DMS53 (cell line): ENCODE results near the gene PLCB1.
"Not testable (repeated sequence)": the region's sequence is repeated elsewhere in the genome, so short reads cannot be mapped to it uniquely, and the experiment has no call there.

Experiments
- DNase-seq: peaks from one replicate; lab custom pipeline; 2025; lab: John Stamatoyannopoulos, UW

The PLCB1 gene

DNA sequence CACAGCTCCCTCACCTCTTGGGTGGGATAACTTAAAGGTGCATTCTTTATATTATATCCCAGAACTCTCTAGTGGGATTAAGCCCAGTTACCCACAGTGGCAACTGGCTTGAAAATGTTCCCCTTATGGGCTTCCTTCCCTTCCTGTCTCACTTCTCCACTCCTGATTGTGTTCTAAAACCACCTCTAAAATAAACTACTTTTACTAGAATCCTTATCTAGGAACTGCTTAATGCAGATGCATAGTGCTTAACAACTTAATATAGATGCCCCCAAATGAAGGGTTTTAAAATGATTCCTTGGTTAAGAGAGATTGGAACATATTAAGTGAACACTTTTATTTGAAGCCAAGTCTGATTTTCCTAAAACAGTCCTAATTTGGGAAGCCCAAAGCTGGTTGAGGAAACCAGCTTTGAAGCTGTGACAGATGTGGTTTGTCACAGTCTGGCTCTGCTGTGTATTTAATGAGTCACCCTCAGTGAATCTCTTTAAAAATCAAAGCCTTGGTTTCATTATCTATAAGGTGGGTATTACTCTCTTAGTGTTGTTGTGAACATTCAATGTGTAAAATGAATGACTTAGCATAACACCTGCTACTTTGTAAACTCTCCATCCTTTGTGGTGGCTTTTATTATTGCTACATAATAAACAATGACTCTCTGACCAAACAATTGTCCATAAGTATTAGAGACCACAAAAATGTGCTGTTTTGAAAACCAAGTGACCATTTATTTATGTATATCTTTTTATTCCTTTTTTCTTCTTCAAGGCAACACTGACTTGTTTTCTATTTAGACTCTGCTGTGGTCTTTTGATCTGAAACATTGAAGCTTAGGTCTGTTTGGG lies 24.4 kb downstream of the PLCB1 start:
- DNase-seq, result peak; percentile 96

DNA sequence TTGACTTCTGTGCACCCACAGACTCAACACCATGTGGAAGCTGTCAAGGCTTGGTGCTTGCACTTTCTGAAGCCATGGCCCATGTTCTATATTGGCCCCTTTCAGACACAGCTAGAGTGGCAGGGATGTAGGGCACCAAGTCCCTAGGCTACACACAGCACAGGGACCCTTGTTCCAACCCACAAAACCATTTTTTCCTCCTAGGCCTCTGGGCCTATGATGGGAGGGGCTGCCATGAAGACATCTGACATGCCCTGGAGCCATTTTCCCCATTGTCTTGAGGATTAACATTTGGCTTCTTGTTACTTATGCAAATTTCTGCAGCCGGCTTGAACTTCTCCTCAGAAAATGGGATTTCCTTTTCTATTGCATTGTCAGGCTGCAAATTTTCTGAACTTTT lies 27.2 kb downstream of the PLCB1 start:
- DNase-seq, result not testable (repeated sequence)

DNA sequence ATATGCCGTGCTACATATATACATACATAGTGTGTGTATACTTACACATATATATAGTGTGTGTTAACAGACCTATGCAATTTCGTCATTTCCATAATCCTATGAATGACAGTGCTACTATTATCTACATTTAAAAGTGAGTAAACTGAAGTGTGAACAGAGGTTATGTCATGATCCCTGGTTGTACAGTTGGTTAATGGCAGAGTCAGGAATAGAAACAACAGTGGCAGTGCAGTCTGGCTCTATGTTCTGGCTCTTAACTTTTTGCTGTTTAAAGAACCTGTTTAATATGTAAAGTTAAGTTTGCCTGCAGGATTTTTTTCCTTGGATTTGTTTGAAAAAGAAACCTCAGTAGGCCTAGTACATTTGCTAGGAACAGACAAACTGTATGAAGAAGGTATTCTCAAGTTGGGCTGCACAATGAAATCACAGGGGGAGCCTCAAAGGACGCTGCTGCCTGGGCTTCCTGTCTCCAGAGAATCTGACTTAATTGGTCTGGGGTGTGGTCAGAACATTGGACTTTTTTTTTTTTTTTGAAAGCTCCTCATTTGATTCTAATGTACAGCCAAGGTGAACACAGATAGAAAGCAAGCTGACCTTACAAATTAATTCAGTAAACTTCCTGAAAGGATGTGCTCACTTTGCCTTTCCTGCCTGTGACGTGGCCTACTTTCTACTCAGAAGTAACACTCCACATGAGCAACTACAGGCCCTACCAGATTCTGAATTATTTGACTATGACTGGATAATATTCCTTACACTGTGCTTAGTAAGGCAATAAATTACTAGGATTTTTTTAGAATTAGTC lies 29.4 kb downstream of the PLCB1 start:
- DNase-seq, result peak; percentile 70

DNA sequence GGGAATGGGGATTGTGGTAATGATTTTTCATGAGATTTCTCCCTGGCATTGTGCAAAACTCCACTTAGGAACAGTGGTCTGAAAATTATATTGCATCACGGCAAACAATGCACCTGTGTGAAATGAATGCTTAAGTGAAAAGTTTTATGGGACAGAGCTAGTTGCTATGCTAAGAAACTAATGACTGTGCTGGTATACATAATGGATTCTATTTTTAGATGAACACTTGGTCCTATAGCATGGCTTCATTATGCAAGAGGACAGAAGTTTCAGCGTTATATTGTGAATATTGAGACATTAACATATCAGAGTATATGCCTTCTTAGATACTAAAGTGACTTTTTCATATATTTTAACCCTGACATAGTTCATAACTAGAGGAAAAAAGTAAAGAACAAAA lies 30.5 kb downstream of the PLCB1 start:
- DNase-seq, result no peak

DNA sequence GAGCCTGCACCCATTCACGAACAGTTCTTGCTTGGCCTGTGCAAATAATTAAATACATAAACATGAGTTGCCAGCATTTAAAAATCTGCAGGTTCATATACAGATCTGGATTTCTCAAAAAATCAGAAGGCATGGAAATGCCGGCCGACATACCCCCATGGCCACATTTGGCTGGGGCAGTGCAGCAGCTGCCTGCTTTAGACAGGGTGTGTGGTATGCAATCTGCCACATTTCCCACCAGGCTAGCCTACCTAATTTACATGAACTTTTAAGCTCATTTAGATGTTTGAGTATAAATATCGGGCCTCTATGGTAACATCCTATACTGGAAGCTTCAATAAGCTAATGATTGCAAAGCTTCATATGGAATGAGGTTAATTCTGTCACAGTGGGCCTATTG lies 31.5 kb downstream of the PLCB1 start:
- no peak for DNase-seq

DNA sequence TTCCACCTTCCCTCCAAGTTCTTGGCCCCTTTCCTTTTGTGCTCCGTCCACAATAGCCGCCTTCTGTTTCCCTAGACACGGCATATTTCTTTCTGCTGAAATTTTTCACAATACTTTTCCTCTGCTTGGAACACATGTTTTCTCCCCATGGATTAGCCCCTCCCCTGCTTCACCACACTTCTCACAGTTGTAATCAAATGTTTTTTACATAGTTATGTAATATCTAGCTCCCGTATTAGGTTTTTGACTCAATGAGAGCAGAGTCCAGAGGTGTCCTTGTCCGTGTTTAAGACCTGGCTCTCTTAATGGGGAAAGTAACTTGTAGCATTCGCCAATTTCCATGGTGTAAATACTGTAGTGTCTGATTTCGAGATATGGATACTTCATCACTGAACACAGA lies 34.7 kb downstream of the PLCB1 start:
- DNase-seq, result no peak

DNA sequence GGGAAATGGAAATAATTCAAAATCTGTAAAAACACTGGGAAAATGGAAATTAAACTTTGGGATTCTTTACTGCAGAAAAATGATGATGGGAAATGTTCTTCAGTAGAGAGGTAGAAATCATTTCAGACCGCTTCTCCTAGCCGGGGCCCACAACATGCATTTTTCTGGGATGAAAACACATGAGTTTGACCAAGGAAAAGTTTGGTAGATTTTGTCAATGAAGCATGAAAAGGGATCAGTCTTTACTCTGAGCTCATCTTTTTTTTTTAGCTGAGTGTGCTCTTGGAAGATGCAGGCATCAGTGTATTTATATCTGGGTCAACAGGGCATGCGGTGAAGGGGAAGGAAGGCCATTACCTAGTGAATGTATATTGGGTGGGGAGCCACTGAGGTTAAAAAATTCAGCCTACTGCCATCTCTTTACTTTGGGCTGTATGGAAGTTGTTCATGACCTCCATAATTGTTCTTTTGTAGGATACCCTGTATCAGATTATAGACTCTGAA lies 36.8 kb downstream of the PLCB1 start:
- DNase-seq, result no peak

DNA sequence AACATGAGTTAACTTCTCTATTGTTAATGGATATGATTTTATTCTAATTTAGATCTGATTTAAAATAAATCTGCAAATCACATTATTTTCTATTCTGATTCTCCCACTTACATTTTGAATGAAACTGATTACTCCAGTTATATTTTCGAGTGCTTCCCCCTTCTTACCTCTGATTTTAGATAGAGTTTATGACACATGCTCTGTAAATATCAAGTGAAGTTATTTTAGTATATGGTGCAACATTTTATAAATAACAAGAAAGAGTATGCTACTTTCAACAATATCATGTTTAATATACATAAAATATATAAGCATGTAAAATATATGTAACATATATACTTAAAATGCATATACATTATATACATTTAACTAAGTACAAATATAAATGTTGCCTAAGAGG lies 38.9 kb downstream of the PLCB1 start:
- no peak for DNase-seq

DNA sequence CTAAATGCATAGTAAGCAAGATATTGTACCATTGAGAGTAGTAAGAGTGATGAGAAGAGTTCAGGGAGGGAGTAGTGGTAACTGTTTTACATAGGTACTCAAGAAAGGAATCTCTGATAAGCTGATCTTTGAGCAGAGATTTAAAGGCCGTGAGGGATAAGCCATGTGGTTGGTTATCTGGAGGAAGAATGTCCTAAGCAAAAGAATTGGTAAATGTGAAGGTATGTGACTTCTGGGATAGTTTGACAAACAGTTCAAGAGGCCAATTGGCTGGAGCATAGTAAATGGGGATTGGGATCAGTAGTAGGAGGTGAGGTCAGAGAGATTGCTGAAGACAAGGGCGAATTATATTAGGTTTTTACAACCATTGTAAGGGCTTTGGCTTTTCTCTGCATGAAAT lies 40.1 kb downstream of the PLCB1 start:
- DNase-seq, result no peak

DNA sequence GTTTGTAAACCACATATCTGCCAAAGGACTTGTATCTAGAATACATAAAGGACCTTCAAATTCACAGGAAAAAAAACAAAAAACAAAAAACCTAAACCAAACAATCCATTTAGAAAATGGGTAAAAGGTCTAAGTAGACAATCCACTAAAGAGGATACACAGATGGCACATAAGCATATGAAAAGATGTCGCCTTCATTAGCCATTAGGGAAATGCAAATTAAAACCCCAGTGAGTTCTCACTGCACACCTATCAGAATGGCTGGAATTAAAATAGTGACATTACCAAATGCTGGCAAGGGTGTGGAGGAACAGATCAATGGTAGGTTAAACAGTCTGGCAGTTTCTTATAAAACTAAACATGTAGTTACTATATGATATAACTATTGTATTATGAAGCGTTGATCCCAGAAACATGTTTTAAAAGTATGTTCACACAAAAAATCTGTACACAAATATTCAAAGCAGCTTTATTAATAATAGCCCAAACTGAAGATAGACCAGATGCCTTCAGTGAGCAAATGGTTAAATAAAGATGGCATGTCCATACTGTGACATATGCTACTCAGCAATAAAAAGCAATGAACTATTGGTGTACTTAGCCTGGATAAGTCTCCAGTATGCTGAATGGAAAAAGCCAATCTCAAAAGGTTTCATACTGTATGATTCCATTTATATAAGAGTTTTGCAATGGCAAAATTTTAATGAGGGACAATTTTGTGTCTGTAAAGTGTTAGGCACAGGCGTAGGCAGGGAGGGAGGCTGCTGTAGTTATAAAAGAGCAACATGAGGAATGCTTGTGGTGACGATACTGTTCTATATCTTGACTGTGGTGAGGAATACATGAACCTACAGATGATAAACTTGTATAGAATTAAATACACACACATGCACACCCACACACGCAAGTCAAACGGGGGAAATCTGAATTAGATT lies 43.9 kb downstream of the PLCB1 start:
- no peak for DNase-seq

DNA sequence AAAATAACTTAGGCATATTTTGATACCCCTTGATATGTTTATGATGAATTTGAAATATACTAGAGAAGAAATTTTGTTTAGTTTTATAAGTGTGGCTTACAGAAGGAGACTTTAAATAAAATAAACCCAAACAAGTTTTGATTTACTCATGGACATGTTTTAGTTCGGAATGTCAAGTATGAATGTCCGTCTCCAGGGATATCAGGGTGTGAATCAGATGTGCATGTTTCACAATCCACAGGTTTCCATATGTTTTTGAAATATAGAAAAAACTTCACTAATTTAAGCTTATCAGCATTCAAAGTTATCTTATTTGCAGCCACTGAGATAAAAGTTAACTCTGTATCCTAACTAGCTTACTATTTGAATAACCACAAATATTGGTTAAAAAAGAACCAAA lies 51.5 kb downstream of the PLCB1 start:
- no peak for DNase-seq

DNA sequence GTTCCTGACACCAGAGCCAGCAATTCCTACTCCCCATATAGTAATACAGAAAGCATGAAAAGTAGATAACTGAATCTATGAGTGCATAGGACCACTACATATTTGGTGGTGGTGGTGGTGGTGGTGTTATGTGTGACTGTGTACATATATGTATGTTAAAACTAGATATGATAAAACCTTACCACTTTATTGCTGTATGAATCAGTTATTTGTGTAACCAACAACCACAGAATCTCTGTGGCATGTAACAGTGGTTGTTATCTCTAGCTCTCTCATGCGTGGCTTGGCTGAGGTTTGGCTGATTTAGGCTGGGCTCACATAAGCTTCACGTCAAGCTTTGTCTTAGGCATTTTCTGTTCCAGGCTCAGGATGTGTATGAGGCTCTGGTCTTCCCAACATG lies 55.7 kb downstream of the PLCB1 start:
- no peak for DNase-seq

DNA sequence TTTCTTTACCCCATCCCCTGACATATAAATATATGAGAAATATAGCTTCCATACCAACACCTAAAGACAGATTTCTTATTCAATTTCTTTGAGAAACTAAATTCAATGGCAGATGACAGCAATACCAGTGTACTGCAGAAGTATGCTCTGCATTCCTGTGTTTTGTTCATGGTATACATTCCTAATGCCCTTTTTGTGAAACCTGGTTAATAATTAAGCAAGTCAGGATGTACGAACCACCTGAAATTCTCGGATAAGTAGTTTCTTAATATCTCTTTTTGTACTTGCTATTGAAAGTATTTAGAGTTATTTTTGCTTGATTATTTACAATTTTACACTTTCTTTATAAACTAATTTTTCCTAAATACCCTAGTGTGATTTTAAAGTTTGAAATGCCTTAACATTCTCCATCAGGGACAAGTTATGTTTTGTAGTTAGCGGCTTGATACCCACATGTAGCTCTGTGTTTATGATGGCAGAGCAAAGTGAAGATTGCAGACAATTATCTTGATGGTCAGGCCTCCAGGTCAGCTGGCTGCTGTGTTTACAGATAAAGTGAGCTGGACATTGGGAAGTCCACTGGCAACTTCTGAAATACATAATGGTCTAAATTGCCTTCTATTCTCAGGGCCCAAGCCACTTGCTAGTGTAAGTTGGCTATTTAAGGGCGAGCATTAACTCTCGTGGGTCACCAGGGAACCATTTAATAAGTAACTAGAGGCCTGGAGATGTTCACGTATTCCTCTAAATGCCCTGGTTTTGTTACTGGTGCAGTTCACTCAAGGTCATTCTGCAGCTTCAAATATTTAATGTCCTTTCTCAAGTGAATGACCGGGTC lies 58.2 kb downstream of the PLCB1 start:
- peak; percentile 74 for DNase-seq

DNA sequence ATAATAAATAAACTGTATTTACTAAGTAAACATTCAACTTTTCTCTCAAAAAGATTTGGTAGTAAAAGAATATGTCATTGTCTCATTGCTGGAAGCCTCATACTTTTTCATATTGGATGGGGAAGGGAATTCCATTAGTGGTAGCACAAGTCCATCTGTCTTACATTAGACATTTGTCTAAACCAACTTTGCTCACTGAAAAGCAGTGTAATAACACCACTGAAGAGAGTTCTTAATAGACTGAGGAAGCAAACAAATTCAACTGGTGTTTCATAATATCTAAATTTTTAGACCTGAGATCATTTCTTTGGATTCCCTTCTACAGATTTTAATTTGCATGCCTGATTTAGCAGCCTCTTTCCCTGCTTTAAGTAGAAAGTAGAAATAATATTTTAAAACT lies 62.7 kb downstream of the PLCB1 start:
- DNase-seq, result no peak

DNA sequence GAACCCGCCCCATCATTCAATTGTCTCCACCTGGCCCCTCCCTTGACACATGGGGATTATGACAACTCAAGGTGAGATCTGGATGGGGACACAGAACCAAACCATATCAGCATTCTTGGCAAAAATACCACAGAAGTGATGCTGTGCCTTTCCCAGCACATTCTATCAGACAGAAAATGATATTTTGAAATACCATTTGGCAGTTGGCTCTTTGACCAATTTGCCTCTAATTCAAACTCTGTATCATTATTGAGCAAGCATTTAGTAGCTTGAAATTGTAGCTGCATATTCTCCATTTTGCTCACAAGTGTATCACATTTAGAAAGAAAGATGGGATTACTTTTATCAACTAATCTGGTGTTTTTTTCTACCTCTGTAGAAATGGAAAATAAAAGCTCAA lies 64.0 kb downstream of the PLCB1 start:
- DNase-seq, result no peak

DNA sequence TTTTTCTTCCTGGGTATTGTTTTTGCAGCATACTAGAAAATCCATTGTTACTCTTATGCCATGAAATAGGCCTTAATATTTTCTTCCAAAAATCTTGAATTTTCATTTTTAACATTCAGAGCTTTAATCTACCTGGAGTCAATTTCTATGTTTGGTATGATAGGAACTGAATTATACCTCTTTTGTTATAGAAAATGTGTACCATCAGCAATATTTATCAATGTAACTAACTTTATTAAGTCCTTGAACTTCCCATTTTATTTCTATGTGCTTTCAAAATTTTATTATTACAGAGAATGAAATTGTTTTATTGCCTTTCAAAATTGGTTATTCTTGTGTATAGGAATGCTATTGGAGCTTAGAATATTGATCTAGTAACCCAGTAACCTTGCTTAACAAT lies 68.2 kb downstream of the PLCB1 start:
- no peak for DNase-seq

DNA sequence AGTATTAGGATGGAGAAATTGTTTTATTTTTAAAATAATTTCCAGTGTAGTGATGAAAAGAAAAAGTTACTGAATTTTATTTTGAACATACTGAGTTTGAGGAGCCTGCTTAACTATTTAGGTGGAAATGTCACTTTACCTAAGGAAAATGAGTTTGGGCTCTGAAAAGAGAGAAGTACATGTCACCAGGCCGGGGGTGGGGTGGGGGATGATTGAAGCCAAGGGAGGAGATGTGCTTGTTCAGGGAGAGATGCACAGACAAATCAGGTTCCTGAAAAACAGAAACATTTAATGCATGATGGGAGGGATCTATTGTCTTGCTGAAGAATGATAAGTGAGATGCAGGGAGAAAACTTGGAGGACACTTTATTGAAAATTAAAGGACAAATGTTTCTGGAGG lies 71.3 kb downstream of the PLCB1 start:
- DNase-seq, result no peak

DNA sequence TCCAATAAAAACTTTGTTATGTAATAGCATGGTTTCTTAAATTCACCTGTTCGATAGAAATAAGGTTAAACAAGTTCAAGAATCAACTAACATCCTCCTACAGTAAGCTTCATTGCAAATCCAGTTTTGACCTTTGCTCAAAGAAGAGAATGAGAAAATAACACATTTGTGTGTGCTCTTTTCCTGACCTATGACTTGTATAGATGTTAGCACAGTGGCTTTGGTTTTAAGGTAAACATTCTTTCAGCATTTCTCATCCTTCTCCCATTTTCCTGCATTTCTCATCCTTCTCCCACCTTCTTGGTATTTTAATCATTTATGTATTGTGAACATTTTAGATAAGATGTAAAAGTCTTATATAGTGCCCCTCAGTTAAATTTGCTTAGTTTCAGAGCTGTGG lies 73.9 kb downstream of the PLCB1 start:
- peak; percentile 46 for DNase-seq

DNA sequence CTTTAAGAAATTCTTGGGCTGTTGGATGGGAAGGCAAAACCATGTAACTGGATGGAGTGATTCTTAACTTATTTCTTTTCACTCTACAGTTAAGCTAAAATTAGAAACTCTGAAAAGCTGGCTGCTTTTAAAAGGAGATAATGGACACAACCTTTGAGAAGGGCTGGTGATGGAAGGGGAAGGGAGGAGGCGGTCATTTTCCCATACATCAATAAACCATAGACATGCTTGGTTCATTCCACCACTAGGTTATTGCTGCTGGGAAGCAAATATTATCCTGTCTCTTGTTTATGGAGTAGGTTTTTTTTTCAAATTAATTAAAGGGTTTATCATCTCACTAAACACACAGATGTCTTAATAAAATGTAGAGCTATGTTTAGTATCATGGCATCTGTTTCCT lies 76.2 kb downstream of the PLCB1 start:
- DNase-seq, result no peak

DNA sequence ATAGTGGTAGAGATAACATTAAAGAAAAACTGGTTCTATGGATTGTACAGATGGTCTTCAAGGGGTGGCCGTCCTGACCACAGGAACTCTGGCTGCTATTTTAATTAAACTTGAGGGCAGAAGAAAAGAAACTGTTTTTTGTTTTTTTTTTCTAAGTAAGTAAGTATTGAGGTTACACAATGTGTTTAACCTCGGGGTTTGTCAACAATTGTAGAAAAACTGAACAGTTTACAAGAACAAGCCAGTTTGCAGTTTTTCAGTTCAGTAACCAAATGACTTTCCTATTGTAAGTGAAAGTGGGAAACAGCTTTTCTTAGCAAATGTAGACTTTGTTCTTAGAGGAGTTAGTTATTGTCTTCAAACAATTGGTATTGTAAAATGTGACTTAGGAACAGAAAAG lies 77.0 kb downstream of the PLCB1 start:
- no peak for DNase-seq

DNA sequence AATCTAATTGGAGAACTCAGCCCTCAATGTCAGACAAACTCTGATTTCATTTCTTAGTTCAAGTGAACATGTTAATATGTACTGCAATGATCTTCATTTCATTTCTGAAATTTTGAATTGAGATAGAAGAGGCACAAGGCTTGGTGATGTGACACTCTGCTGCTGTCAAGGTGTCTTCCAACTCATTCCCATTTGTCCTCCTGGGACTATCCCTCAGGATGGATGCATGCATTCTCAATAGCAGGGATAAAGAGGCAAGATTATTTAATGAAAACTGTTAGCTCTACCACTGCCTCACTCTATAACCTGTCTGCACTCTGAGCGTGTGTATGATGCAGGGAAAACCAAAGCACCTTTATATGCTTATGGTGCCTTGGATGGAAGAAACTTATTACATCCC lies 78.7 kb downstream of the PLCB1 start:
- DNase-seq, result no peak
